ENCODE measurements around the gene NRAP. TPM values are rescaled to one million over a fixed set of nuclear protein-coding genes. Genes with fewer than 3 reads are reported as not detected.
"Not testable (repeated sequence)": the region's sequence is repeated elsewhere in the genome, so short reads cannot be mapped to it uniquely, and the experiment has no call there.

Gene NRAP
- total RNA-seq, 1 donor from 2014 or later: 27.1 TPM

GRCh38 chr10:113665352-113665751 lies 1.5 kb upstream of the NRAP start:
- H3K9ac ChIP-seq (ENCODE audit: low read depth in 1 of 3, low read length in 3 of 3): peak overlapping the region; percentile 27 to 73 (median 34)
- peak overlapping the region; percentile 98 for H3K27ac ChIP-seq (ENCODE audit: low read depth, low read length)
- no peaks in the 10 kb centered on the region for H3K9me3 ChIP-seq (ENCODE audit: control insufficient read depth in 3 of 3, low read length in 3 of 3)
- peaks cover 15 to 30% (median 21%) of the 10 kb centered on the region in 3 donors for H3K4me1 ChIP-seq (ENCODE audit: control insufficient read depth in 3 of 3, insufficient read depth in 3 of 3, low read length in 3 of 3)
- H3K27me3 ChIP-seq (ENCODE audit: control insufficient read depth in 3 of 3, insufficient read depth in 3 of 3, low read length in 3 of 3): no peaks in the 10 kb centered on the region
- H3K36me3 ChIP-seq (ENCODE audit: control insufficient read depth in 3 of 3, insufficient read depth in 3 of 3, low read length in 3 of 3): peaks cover 0 to 13% (median 2%) of the 10 kb centered on the region in 3 donors
- peak overlapping the region in 1 of 3 donors; percentile 61 for H3K4me3 ChIP-seq (ENCODE audit: low read length in 3 of 3)

GRCh38 chr10:113663142-113663541 lies 699 bp downstream of the NRAP start:
- H3K27me3 ChIP-seq (ENCODE audit: control insufficient read depth in 3 of 3, insufficient read depth in 3 of 3, low read length in 3 of 3): no peaks in the 10 kb centered on the region
- peaks cover 7 to 20% (median 8%) of the 10 kb centered on the region in 3 donors for H3K36me3 ChIP-seq (ENCODE audit: control insufficient read depth in 3 of 3, insufficient read depth in 3 of 3, low read length in 3 of 3)
- peak overlapping the region; percentile 84 to 95 (median 94) for H3K9ac ChIP-seq (ENCODE audit: low read depth in 1 of 3, low read length in 3 of 3)
- H3K9me3 ChIP-seq (ENCODE audit: control insufficient read depth in 3 of 3, low read length in 3 of 3): no peaks in the 10 kb centered on the region
- H3K4me1 ChIP-seq (ENCODE audit: control insufficient read depth in 3 of 3, insufficient read depth in 3 of 3, low read length in 3 of 3): peaks cover 24 to 47% (median 31%) of the 10 kb centered on the region in 3 donors
- peak overlapping the region; percentile 98 for H3K27ac ChIP-seq (ENCODE audit: low read depth, low read length)
- peak overlapping the region; percentile 75 to 88 (median 85) for H3K4me3 ChIP-seq (ENCODE audit: low read length in 3 of 3)

GRCh38 chr10:113661332-113661731 lies 2.5 kb downstream of the NRAP start:
- peak overlapping the region; percentile 98 for H3K27ac ChIP-seq (ENCODE audit: low read depth, low read length)
- H3K9me3 ChIP-seq (ENCODE audit: control insufficient read depth in 3 of 3, low read length in 3 of 3): no peaks in the 10 kb centered on the region
- peak overlapping the region; percentile 84 to 95 (median 94) for H3K9ac ChIP-seq (ENCODE audit: low read depth in 1 of 3, low read length in 3 of 3)
- H3K4me1 ChIP-seq (ENCODE audit: control insufficient read depth in 3 of 3, insufficient read depth in 3 of 3, low read length in 3 of 3): peaks cover 33 to 50% (median 43%) of the 10 kb centered on the region in 3 donors
- peaks cover 15 to 30% (median 23%) of the 10 kb centered on the region in 3 donors for H3K36me3 ChIP-seq (ENCODE audit: control insufficient read depth in 3 of 3, insufficient read depth in 3 of 3, low read length in 3 of 3)
- no peaks in the 10 kb centered on the region for H3K27me3 ChIP-seq (ENCODE audit: control insufficient read depth in 3 of 3, insufficient read depth in 3 of 3, low read length in 3 of 3)
- peak overlapping the region; percentile 75 to 88 (median 85) for H3K4me3 ChIP-seq (ENCODE audit: low read length in 3 of 3)

- peaks cover 36 to 55% (median 47%) of the 10 kb centered on the region in 3 donors for H3K4me1 ChIP-seq (ENCODE audit: control insufficient read depth in 3 of 3, insufficient read depth in 3 of 3, low read length in 3 of 3)
- no peak overlapping the region for H3K27ac ChIP-seq (ENCODE audit: low read depth, low read length)
- H3K36me3 ChIP-seq (ENCODE audit: control insufficient read depth in 3 of 3, insufficient read depth in 3 of 3, low read length in 3 of 3): peaks cover 31 to 47% (median 44%) of the 10 kb centered on the region in 3 donors
Observed at GRCh38 chr10:113657544-113657943, 6.3 kb downstream of the NRAP start.

GRCh38 chr10:113656896-113657295 lies 6.9 kb downstream of the NRAP start:
- H3K27me3 ChIP-seq (ENCODE audit: control insufficient read depth in 3 of 3, insufficient read depth in 3 of 3, low read length in 3 of 3): no peaks in the 10 kb centered on the region
- peaks cover 35 to 51% (median 44%) of the 10 kb centered on the region in 3 donors for H3K36me3 ChIP-seq (ENCODE audit: control insufficient read depth in 3 of 3, insufficient read depth in 3 of 3, low read length in 3 of 3)
- no peak overlapping the region for H3K27ac ChIP-seq (ENCODE audit: low read depth, low read length)
- no peaks in the 10 kb centered on the region for H3K9me3 ChIP-seq (ENCODE audit: control insufficient read depth in 3 of 3, low read length in 3 of 3)
- H3K9ac ChIP-seq (ENCODE audit: low read depth in 1 of 3, low read length in 3 of 3): peak overlapping the region in 1 of 3 donors; percentile 1
- H3K4me3 ChIP-seq (ENCODE audit: low read length in 3 of 3): no peak overlapping the region
- H3K4me1 ChIP-seq (ENCODE audit: control insufficient read depth in 3 of 3, insufficient read depth in 3 of 3, low read length in 3 of 3): peaks cover 36 to 58% (median 51%) of the 10 kb centered on the region in 3 donors

More at GRCh38 chr10:113657544-113657943, 6.3 kb downstream of the NRAP start:
- no peak overlapping the region for H3K9ac ChIP-seq (ENCODE audit: low read depth in 1 of 3, low read length in 3 of 3)
- H3K27me3 ChIP-seq (ENCODE audit: control insufficient read depth in 3 of 3, insufficient read depth in 3 of 3, low read length in 3 of 3): no peaks in the 10 kb centered on the region
- H3K9me3 ChIP-seq (ENCODE audit: control insufficient read depth in 3 of 3, low read length in 3 of 3): no peaks in the 10 kb centered on the region
- H3K4me3 ChIP-seq (ENCODE audit: low read length in 3 of 3): no peak overlapping the region

GRCh38 chr10:113652456-113652855 lies 11.4 kb downstream of the NRAP start:
- H3K27me3 ChIP-seq (ENCODE audit: control insufficient read depth in 3 of 3, insufficient read depth in 3 of 3, low read length in 3 of 3); H3K4me3 ChIP-seq (ENCODE audit: low read length in 3 of 3); H3K9ac ChIP-seq (ENCODE audit: low read depth in 1 of 3, low read length in 3 of 3); H3K9me3 ChIP-seq (ENCODE audit: control insufficient read depth in 3 of 3, low read length in 3 of 3): not testable (repeated sequence)
- Histone ChIP-seq H3K4me1 (ENCODE audit: control insufficient read depth in 3 of 3, insufficient read depth in 3 of 3, low read length in 3 of 3) (peaks cover 56 to 73% (median 70%) of the 10 kb centered on the region in 3 donors), H3K36me3 (ENCODE audit: control insufficient read depth in 3 of 3, insufficient read depth in 3 of 3, low read length in 3 of 3) (peaks cover 53 to 70% (median 55%) of the 10 kb centered on the region in 3 donors), H3K27ac (ENCODE audit: low read depth, low read length) (peak overlapping the region; percentile 1)

- Histone ChIP-seq H3K4me3 (ENCODE audit: low read length in 3 of 3) (no peak overlapping the region), H3K36me3 (ENCODE audit: control insufficient read depth in 3 of 3, insufficient read depth in 3 of 3, low read length in 3 of 3) (peaks cover 50 to 68% (median 57%) of the 10 kb centered on the region in 3 donors), H3K4me1 (ENCODE audit: control insufficient read depth in 3 of 3, insufficient read depth in 3 of 3, low read length in 3 of 3) (peaks cover 56 to 73% (median 71%) of the 10 kb centered on the region in 3 donors), H3K9ac (ENCODE audit: low read depth in 1 of 3, low read length in 3 of 3) (no peak overlapping the region), H3K27me3 (ENCODE audit: control insufficient read depth in 3 of 3, insufficient read depth in 3 of 3, low read length in 3 of 3) (no peaks in the 10 kb centered on the region), H3K27ac (ENCODE audit: low read depth, low read length) (no peak overlapping the region), H3K9me3 (ENCODE audit: control insufficient read depth in 3 of 3, low read length in 3 of 3) (no peaks in the 10 kb centered on the region)
Observed at GRCh38 chr10:113651898-113652297, 11.9 kb downstream of the NRAP start.

- Histone ChIP-seq H3K4me3 (ENCODE audit: low read length in 3 of 3) (no peak overlapping the region), H3K27ac (ENCODE audit: low read depth, low read length) (peak overlapping the region; percentile 80), H3K9me3 (ENCODE audit: control insufficient read depth in 3 of 3, low read length in 3 of 3) (no peaks in the 10 kb centered on the region), H3K27me3 (ENCODE audit: control insufficient read depth in 3 of 3, insufficient read depth in 3 of 3, low read length in 3 of 3) (no peaks in the 10 kb centered on the region), H3K36me3 (ENCODE audit: control insufficient read depth in 3 of 3, insufficient read depth in 3 of 3, low read length in 3 of 3) (peaks cover 47 to 65% (median 58%) of the 10 kb centered on the region in 3 donors), H3K9ac (ENCODE audit: low read depth in 1 of 3, low read length in 3 of 3) (no peak overlapping the region), H3K4me1 (ENCODE audit: control insufficient read depth in 3 of 3, insufficient read depth in 3 of 3, low read length in 3 of 3) (peaks cover 63 to 76% (median 76%) of the 10 kb centered on the region in 3 donors)
Observed at GRCh38 chr10:113651021-113651420, 12.8 kb downstream of the NRAP start.

GRCh38 chr10:113650172-113650571 lies 13.7 kb downstream of the NRAP start:
- H3K9me3 ChIP-seq (ENCODE audit: control insufficient read depth in 3 of 3, low read length in 3 of 3): no peaks in the 10 kb centered on the region
- peaks cover 51 to 68% (median 62%) of the 10 kb centered on the region in 3 donors for H3K36me3 ChIP-seq (ENCODE audit: control insufficient read depth in 3 of 3, insufficient read depth in 3 of 3, low read length in 3 of 3)
- peaks cover 61 to 77% (median 76%) of the 10 kb centered on the region in 3 donors for H3K4me1 ChIP-seq (ENCODE audit: control insufficient read depth in 3 of 3, insufficient read depth in 3 of 3, low read length in 3 of 3)
- no peak overlapping the region for H3K9ac ChIP-seq (ENCODE audit: low read depth in 1 of 3, low read length in 3 of 3)
- H3K4me3 ChIP-seq (ENCODE audit: low read length in 3 of 3): peak overlapping the region in 1 of 3 donors; percentile 24
- H3K27me3 ChIP-seq (ENCODE audit: control insufficient read depth in 3 of 3, insufficient read depth in 3 of 3, low read length in 3 of 3): no peaks in the 10 kb centered on the region
- peak overlapping the region; percentile 80 for H3K27ac ChIP-seq (ENCODE audit: low read depth, low read length)

GRCh38 chr10:113648478-113648877 lies 15.4 kb downstream of the NRAP start:
- no peak overlapping the region for H3K9ac ChIP-seq (ENCODE audit: low read depth in 1 of 3, low read length in 3 of 3)
- H3K27me3 ChIP-seq (ENCODE audit: control insufficient read depth in 3 of 3, insufficient read depth in 3 of 3, low read length in 3 of 3): no peaks in the 10 kb centered on the region
- H3K4me1 ChIP-seq (ENCODE audit: control insufficient read depth in 3 of 3, insufficient read depth in 3 of 3, low read length in 3 of 3): peaks cover 58 to 76% (median 74%) of the 10 kb centered on the region in 3 donors
- H3K4me3 ChIP-seq (ENCODE audit: low read length in 3 of 3): no peak overlapping the region
- peak overlapping the region; percentile 80 for H3K27ac ChIP-seq (ENCODE audit: low read depth, low read length)
- H3K9me3 ChIP-seq (ENCODE audit: control insufficient read depth in 3 of 3, low read length in 3 of 3): no peaks in the 10 kb centered on the region
- H3K36me3 ChIP-seq (ENCODE audit: control insufficient read depth in 3 of 3, insufficient read depth in 3 of 3, low read length in 3 of 3): peaks cover 52 to 67% (median 61%) of the 10 kb centered on the region in 3 donors
